NCI-H526 treated with DMSO at 0.1 percent for 48 hours (cell line): ENCODE data around the gene RASGRP3.

Source experiments
- DNase-seq: peaks from one replicate; lab custom pipeline; 2025; lab: John Stamatoyannopoulos, UW

Gene RASGRP3

DNA sequence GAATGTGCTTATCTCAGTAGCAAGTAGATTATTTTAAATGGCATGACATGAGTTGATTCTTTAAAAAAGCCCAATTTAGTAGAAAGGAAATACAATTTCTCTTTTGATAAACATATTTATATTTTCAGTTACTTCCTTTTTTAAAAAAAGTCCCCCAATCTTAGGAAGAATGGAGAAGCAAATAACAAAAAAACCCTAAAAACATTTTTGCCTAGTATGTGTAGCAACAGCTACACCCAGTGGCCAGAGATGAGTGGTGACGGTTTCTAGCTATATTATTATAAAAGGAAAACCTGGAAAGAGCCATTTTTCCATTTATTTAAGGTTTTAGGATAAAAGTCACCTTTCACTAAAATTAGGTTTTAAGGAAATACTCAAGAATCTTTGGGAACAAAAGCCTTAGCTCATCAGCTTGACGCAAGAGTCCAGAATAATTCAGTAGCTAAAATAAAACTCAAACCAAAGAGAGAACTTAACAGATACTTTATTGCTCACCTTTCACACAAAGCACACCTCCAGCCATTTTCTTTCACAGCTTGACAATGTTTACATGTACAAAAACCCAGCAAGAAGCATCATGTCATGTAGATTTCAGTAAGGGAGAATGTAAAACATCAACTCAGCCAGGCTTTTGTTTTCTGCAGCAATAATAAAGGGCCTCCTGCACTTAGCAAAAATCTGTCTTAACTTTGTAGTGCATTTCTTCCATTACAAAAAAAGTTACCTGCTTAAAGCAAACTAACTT lies 106.9 kb downstream of the RASGRP3 start:
- DNase-seq, result no peak

DNA sequence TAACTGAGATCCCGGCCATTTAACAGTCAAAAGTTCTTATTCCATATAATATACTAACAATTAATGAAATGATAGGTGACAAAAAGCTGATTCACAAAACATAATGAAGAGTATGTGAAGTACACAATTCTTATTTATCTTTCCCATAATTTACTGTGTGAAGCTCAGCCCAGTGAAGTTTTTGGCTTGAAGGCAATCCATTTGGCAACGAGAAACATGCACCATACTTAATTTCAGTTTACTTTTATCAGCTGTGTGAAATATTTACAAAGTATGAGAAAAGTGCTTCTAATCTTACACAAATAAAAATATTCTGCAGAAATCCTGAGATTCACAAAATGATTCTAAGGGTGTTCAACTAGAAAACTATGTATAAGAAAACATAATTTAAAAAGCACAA lies 110.3 kb downstream of the RASGRP3 start:
- no peak for DNase-seq

DNA sequence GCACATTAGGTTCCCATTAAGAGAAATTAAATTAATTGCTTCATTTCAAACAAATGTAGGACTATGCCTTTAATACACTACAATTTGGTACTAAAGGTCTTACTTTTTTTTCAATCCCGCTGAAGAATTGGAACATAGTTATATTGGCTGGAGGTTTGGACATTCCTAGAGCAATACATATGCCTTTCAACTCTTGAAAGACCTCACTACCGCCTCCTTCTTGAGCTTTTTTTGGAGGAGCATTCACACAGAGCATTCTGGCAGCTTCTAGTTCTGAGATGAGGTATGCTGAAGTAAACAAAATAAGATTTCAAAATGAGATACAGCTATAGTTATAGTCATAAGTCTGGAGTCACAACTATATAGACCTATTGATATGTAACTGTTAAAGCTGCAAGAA lies 111.8 kb downstream of the RASGRP3 start:
- no peak for DNase-seq

- no peak for DNase-seq
These were observed 113.0 kb downstream of the RASGRP3 start for GRCh38 chr2:33589444-33589843.

GRCh38 chr2:33595385-33595784 lies 118.9 kb downstream of the RASGRP3 start:
- no peak for DNase-seq

DNA sequence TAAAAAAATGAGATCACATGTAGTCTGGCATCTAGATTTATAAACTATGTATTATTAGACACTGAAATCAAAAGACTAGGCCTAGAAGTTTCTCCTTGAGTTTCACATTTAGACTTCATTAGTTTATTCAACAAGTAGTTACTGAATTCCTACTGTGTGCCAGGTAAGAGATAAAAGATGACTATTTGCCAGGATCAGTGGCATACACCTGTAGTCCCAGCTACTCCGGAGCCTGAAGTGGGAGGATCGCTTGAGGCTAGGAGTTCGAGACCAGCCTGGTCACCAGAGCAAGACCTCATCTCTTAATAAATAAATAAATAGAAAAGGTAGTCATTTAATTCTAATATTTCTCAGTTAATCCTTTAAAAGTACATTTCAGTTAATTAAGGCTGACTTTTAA lies 120.6 kb downstream of the RASGRP3 start:
- no peak for DNase-seq

DNA sequence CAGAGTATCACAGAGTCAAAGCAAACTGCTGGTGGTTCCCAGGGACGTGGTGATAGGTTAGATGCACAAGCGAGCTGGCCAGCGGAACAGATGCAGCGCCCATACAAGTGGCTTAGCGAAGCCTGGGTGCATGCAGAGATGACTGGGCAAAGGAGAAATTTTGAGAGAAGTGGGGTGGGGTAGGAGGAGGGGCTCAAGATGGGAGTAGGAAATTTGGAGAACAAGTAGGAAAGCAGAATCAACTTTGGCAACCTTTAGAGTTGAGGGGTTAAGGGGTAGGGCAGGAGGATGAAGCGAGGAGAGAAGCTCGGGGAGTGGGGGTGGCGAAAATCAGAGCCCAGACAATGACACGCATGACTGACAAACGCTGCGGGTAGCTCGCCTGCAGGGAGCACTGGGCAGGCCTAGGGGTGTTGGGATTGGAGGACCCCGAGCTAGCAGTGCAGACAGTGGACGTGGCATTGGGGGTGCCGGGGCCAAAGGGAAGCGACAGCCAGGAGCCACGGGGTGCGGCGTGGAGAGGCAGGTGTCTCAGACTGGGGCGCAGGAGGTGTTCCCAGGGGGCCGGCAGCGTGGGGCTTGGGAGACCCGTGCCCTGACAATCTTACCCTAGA lies 122.2 kb downstream of the RASGRP3 start:
- DNase-seq, result peak; percentile 43

GRCh38 chr2:33599175-33599942 lies 122.9 kb downstream of the RASGRP3 start, which contains the start of gene FAM98A:
Gene FAM98A, minus strand, starts transcription at chr2:33599299. Its CDS starts 78 bp downstream, at chr2:33599221.
- DNase-seq, result peak; percentile 94

DNA sequence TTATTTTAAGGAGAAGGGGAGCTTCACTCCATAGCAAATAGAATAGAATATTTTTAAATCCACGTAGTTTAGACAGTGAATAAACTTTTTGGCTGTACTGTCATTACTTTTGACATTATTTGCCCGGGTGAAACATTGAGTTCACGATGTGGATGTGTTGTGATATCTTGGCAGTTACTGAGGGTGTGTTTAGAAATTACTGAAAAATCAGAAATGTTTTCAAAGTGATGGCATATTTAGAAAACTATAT lies 123.4 kb downstream of the RASGRP3 start:
- DNase-seq, result no peak

GRCh38 chr2:33602201-33602830 lies 125.9 kb downstream of the RASGRP3 start:
- no peak for DNase-seq

GRCh38 chr2:33603416-33603815 lies 127.0 kb downstream of the RASGRP3 start:
- no peak for DNase-seq

- DNase-seq, result no peak
These were observed 128.6 kb downstream of the RASGRP3 start for GRCh38 chr2:33605056-33605455.

GRCh38 chr2:33606100-33606499 lies 129.7 kb downstream of the RASGRP3 start:
- no peak for DNase-seq

DNA sequence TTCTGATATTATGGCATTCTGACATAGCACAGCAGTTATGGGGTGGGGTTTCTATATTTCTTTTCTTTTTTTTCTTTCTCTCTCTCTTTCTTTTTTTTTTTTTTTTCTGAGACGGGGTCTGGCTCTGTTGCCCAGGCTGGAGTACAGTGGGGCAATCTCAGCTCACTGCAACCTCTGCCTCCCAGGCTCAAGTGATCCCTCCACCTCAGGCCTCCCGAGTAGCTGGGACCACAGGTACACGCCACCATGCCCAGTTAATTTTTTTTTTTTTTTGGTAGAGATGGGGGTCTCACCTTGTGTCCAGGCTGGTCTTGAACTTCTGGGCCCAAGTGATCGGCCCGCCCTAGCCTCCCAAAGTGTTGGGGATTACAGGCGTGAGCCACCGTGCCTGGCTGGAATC lies 130.2 kb downstream of the RASGRP3 start:
- DNase-seq, result no peak

DNA sequence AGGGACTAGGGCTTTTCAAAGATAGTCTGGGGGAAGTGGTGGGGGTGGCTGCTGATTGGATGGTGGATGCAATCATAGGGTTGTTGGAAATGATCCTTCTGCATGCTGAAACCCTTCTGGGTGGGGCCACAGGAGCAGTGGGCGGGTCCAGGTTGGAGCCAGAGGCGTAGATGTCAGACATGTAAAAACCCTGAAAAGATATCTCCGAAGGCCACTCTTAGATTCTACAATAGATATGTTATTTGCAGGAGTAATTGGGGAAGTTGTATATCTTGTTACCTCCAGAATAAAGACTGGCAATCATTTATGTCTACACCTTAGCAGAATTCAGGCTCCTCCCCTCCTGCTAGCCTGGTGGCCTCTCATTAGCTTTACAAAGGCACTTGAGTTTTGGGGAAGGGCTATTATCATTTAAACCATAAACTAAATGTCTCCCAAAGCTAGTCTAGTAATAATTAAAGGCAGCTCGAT lies 130.8 kb downstream of the RASGRP3 start:
- DNase-seq, result no peak

DNA sequence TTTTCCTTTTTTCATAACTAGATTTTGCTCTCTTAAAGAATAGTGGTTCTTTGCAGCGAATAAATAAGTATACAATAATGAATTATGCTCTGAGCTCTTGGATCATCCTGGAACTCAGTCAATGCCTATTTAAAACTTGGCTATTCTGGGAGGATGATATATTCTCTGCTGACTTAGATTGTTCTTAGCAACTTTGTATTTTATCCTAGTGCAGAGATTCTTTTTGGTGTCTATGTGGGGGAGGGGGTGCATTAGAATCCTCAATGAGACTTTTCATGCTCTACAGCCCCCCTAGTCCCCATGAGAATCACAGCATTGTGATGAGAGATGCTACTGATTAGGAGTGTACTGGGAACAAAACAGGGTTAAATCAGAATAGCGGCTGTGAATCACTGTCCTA lies 131.5 kb downstream of the RASGRP3 start:
- DNase-seq, result no peak

DNA sequence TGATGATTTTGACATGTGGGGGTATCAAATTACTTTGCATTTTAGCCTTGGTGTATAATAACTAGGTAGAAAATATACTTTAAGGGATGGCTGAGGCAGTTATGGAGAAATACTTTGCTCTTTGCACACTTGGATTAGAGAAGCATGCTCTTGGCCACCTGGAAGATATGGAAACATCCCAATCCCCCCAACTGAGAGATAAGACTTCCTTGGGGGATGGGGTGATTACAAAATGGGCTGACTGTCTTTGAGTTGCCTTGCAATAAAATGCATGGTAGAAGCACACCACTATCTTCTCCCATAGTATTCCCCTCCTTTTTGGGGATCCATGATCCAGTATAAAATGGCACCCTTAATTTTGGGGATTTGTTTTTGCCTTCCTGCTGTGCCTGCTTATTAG lies 137.7 kb downstream of the RASGRP3 start:
- DNase-seq, result no peak
